GM21717 (cell line): Measurements from ENCODE around the gene EFNA5.

Experiments used
- ATAC-seq: cut with Tn5 transposase; IDR thresholded peaks from one replicate; pipeline ENCODE4 v1.9.1; 2021; ENCODE audit warnings: mild to moderate bottlenecking, moderate library complexity; ENCODE audit not compliant: unreplicated experiment

Gene EFNA5

GRCh38 chr5:107673368-107674136, 2.8 kb upstream of the EFNA5 start:
- ATAC-seq = peak; percentile 82

- no peak for ATAC-seq
Measured at GRCh38 chr5:107673039-107673367, 2.3 kb upstream of the EFNA5 start.

GRCh38 chr5:107672211-107673038, 1.7 kb upstream of the EFNA5 start:
- ATAC-seq = no peak

DNA sequence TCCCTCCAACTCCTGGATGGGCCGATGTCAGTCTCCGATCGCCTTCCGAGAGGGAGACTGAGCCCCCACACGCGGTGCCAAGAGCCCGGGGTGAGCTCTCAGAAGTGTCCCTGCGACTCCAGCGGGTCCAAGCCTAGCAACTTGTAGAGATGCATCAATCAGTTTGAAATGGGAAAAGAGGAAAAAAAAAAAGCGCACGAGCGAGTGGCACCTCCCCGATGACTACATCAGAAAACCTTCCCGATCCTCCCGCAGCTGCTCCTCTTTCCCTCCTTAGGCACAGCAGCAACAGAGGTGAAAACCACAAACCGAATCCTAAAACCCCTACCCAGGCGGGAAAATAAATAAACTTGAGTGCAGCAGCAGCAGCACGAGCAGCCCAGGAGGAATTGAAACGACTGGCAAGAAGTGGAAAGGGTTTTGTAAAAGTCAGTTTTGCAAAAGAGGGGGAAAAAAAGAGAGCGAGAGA, 1.0 kb upstream of the EFNA5 start:
- no peak for ATAC-seq

- ATAC-seq = no peak
Measured at GRCh38 chr5:107670087-107670931, 428 bp downstream of the EFNA5 start.

DNA sequence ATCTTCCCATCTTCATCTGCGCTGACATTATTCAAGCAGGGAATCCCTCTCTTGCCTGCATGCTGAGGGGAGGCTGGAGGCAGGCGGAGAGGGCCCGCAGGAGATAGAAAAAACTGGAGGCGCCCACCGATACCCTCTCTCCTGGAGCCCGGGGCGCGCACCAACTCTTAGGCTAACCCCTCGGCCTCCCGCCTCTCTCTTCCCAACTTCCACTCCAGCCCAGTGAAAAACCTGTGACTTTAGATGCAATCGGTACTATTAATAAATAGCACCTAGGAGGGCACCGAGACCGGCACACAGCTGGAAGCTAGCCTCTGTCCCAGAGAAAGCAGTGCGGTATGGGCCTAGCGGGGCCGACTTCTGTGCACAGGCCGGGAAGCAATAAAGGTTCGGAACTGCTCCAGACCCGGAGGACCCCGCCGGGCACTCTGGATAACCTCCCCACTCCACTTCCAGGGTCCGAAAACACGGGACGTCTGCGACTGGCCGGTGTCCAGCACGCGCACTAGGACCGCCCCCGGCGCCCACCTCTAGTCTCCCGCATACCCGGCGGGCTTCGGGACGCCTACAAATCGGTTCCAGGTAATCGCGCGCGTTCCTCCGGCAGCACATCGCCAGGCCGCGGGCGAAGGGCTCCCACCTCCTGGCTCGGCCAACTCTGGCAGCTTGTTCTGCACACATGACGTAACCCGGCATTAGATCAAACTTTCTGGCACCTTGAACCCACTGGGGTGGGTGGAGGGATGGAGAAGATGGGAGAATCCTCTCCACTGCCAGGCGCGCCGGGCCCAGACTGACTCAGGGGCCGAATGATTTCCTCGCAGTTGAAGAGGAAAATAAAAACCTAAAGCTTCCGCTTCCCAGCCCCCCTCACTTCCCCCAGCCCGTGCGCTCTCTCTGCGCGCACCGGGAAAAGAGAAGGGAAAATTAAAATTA, 1.4 kb downstream of the EFNA5 start:
- no peak for ATAC-seq

GRCh38 chr5:107668154-107669095, 2.3 kb downstream of the EFNA5 start:
- no peak for ATAC-seq

GRCh38 chr5:107666051-107666655, 4.6 kb downstream of the EFNA5 start:
- no peak for ATAC-seq

DNA sequence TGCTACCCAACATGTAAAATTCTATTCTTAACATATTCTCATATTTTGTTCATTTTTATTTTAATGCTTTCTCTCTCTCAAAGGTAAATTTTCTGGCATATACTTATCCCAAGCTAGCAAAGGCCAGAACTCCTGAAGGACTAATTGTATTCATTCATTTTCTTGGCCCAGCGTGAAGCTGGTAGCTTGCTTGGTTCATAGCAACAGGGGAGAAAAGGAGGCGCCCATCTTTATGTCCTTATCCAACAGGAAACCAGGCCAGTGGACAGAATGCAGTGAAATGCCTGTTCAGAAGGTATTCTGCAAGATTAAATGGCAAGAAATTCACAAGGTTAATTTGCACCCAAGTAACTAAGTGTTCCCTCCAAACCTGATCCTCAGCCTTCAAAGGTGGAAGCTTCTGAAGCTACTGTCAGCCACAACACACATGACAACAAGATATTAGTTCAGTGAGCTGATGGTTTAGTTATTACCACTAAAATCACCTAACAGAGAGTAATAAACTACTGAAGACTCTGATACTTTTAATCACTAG, 5.6 kb downstream of the EFNA5 start:
- ATAC-seq = no peak

GRCh38 chr5:107663697-107664096, 7.0 kb downstream of the EFNA5 start:
- ATAC-seq = no peak

GRCh38 chr5:107661650-107662044, 9.1 kb downstream of the EFNA5 start:
- no peak for ATAC-seq

DNA sequence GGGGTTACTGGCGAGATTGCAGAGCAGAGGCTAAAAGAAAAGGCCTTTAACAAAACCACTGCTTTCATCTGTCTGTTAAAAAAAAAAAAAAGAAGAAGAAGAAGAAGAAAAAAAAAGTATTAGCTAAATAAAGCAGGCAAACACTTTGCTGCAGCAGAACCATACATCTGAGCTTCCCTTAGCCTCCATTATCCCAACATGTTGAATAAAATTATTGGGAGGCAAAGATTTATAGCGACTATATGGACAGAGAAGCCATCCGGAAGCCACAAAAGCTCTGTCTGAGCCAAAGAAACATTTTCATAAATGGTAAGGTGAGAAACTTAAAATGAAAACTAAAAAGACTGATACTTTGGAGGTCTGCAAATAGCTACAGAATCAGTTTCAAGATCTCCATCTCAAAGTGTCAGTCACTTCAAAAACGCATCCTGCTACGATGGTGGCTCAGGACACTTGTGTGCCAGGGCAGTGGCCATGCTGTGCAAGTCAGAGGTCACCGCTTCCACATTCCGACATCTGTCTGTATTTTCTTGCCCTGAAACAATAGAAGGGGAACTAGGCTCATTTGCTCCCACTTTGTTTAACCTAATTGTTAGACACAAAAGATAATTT, 9.6 kb downstream of the EFNA5 start:
- ATAC-seq = no peak

GRCh38 chr5:107658528-107658927, 12.2 kb downstream of the EFNA5 start:
- ATAC-seq = no peak

GRCh38 chr5:107655831-107656230, 14.9 kb downstream of the EFNA5 start:
- no peak for ATAC-seq

DNA sequence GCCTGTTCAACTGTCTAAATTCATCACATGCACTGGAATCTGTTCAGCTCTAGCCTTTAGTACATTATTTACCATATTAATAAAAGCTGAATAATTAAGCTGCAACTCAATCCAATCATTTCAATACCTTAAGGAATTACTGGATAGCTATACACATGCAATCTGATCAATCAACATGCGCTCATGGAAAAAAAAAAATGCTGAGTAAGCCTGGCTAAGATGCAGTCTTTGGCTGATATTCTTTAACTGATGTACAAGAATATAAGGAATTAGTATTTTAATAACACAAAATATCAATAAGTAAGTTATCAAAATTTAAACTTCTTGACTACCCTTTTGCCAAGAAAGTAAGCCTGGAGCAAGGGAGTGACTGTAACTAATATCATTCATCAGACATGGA, 15.9 kb downstream of the EFNA5 start:
- no peak for ATAC-seq

- ATAC-seq = no peak
Measured at GRCh38 chr5:107653685-107654084, 17.1 kb downstream of the EFNA5 start.

GRCh38 chr5:107652839-107653607, 17.7 kb downstream of the EFNA5 start:
- ATAC-seq = no peak
